IMR-90 (cell line): ENCODE data around the gene RNF112. TPM values are rescaled to one million over a fixed set of nuclear protein-coding genes. Genes with fewer than 3 reads are reported as not detected.
A peak's percentile ranks its signal among the peaks of the same experiment; 100 is the strongest.

Experiments
- ATAC-seq: fragments of 200-7000 bp; cut with Tn5 transposase; 2 replicates; pipeline ENCODE4 v1.9.1; 2020; ENCODE audit warnings: low read depth, mild to moderate bottlenecking, moderate library complexity
- BruUV-seq: library from RNA; stranded (reverse); fragments of 400-500 nt; replicated peaks from 2 replicates; lab custom pipeline; 2021; lab: Mats Ljungman, UMichigan
- CTCF ChIA-PET: fragments of 300-600 bp; formaldehyde crosslinking; extraction: SDS; loops from one replicate; lab custom pipeline; 2021; ENCODE audit warnings: antibody characterized with exemption; lab: Yijun Ruan, JAX
- POLR2A ChIA-PET: fragments of 300-600 bp; sonication (Branson Sonifier 250); formaldehyde crosslinking; loops from one replicate; lab custom pipeline; 2022; ENCODE audit warnings: antibody characterized with exemption; ENCODE audit not compliant: unreplicated experiment; lab: Charles Lee
- DNase-seq: peaks from one replicate; pipeline ENCODE4 v3.0.0; 2013
- H2AFZ ChIP-seq: replicated peaks from 2 replicates; pipeline ENCODE3; 2013; ENCODE audit warnings: low read length, mild to moderate bottlenecking; ENCODE audit not compliant: poor library complexity
- H2AK5ac ChIP-seq: 2 replicates; pipeline ENCODE4 v1.6.1; 2013; ENCODE audit warnings: low read depth, low read length, inconsistent platforms
- H2AK9ac ChIP-seq: replicated peaks from 2 replicates; pipeline ENCODE3; 2013; ENCODE audit warnings: mild to moderate bottlenecking, low read depth, low read length, moderate library complexity; ENCODE audit not compliant: poor library complexity
- H2BK120ac ChIP-seq: 2 replicates; pipeline ENCODE4 v1.6.1; 2013; ENCODE audit warnings: low read depth, low read length, inconsistent platforms
- H2BK15ac ChIP-seq: 3 replicates; pipeline ENCODE4 v1.6.1; 2013; ENCODE audit warnings: low read depth, low read length, inconsistent platforms
- H2BK20ac ChIP-seq: 2 replicates; pipeline ENCODE4 v1.6.1; 2013; ENCODE audit warnings: low read depth, mild to moderate bottlenecking, inconsistent platforms, low read length, moderate library complexity
- H2BK5ac ChIP-seq: 2 replicates; pipeline ENCODE4 v1.6.1; 2013; ENCODE audit warnings: mild to moderate bottlenecking, low read depth, low read length, inconsistent platforms; ENCODE audit not compliant: poor library complexity, severe bottlenecking
- H3K14ac ChIP-seq: replicated peaks from 2 replicates; pipeline ENCODE4 v1.6.1; 2013; ENCODE audit warnings: low read depth, low read length, inconsistent platforms
- H3K18ac ChIP-seq: 2 replicates; pipeline ENCODE4 v1.6.1; 2013; ENCODE audit warnings: low read depth, low read length, control low read depth
- H3K23ac ChIP-seq: 2 replicates; pipeline ENCODE4 v1.6.1; 2013; ENCODE audit warnings: low read depth, low read length, inconsistent platforms
- H3K27ac ChIP-seq: 2 replicates; pipeline ENCODE4 v1.5.1; 2013; ENCODE audit warnings: mild to moderate bottlenecking, control low read depth, low read length; ENCODE audit not compliant: insufficient read depth
- H3K27me3 ChIP-seq: 2 replicates; pipeline ENCODE4 v1.6.1; 2013; ENCODE audit warnings: low read length; ENCODE audit not compliant: control insufficient read depth, insufficient read depth
- H3K36me3 ChIP-seq: 2 replicates; pipeline ENCODE4 v1.6.1; 2013; ENCODE audit warnings: low read length, mixed read lengths; ENCODE audit not compliant: control insufficient read depth, insufficient read depth
- H3K4ac ChIP-seq: 2 replicates; pipeline ENCODE4 v1.6.1; 2013; ENCODE audit warnings: low read depth, low read length, inconsistent platforms
- H3K4me1 ChIP-seq: 2 replicates; pipeline ENCODE4 v1.6.1; 2013; ENCODE audit warnings: low read length, mixed read lengths; ENCODE audit not compliant: control insufficient read depth, insufficient read depth
- H3K4me2 ChIP-seq: 2 replicates; pipeline ENCODE4 v1.6.1; 2013; ENCODE audit warnings: low read depth, mild to moderate bottlenecking, control low read depth, low read length, moderate library complexity
- H3K4me3 ChIP-seq: 2 replicates; pipeline ENCODE4 v1.5.1; 2013; ENCODE audit warnings: low read depth, mild to moderate bottlenecking, control low read depth, low read length, moderate library complexity; ENCODE audit not compliant: insufficient read depth
- H3K56ac ChIP-seq: 2 replicates; pipeline ENCODE4 v1.6.1; 2013; ENCODE audit warnings: low read length, inconsistent platforms; ENCODE audit not compliant: insufficient read depth; ENCODE audit errors: extremely low read depth
- H3K79me1 ChIP-seq, 2 experiments: 2 replicates each; pipeline ENCODE4 v1.6.1; 2013; ENCODE audit warnings: low read length in 2 of 2, inconsistent platforms in 1 of 2, low read depth in 1 of 2
- H3K9ac ChIP-seq: 2 replicates; pipeline ENCODE4 v1.6.1; 2013; ENCODE audit warnings: low read depth, low read length, control low read depth
- H3K9me1 ChIP-seq: 2 replicates; pipeline ENCODE4 v1.6.1; 2013; ENCODE audit warnings: low read length, inconsistent platforms; ENCODE audit not compliant: insufficient read depth
- H3K9me3 ChIP-seq: 2 replicates; pipeline ENCODE4 v1.6.1; 2013; ENCODE audit warnings: low read length; ENCODE audit not compliant: control insufficient read depth, insufficient read depth
- H4K20me1 ChIP-seq: 2 replicates; pipeline ENCODE4 v1.6.1; 2013; ENCODE audit warnings: low read length, inconsistent platforms; ENCODE audit not compliant: insufficient read depth
- H4K5ac ChIP-seq: 2 replicates; pipeline ENCODE4 v1.6.1; 2013; ENCODE audit warnings: mild to moderate bottlenecking, low read depth, low read length, control low read depth
- H4K8ac ChIP-seq, 2 experiments: 2 replicates each; pipeline ENCODE4 v1.6.1; 2013; ENCODE audit warnings: low read depth in 2 of 2, low read length in 2 of 2, control low read depth in 1 of 2, inconsistent platforms in 1 of 2
- H4K91ac ChIP-seq: 2 replicates; pipeline ENCODE4 v1.6.1; 2013; ENCODE audit warnings: low read depth, low read length, inconsistent platforms; ENCODE audit not compliant: insufficient read depth
- CEBPB ChIP-seq: IDR thresholded peaks from 2 replicates; pipeline ENCODE4 v1.6.1; 2012; ENCODE audit warnings: low read depth, low read length, improper control_type of control experiment
- ELK1 ChIP-seq: fragments of 150-350 bp; IDR thresholded peaks from 2 replicates; pipeline ENCODE4 v1.6.1; 2016; ENCODE audit warnings: low read depth, mild to moderate bottlenecking, low read length, moderate library complexity, borderline replicate concordance
- FOS ChIP-seq: fragments of 150-350 bp; IDR thresholded peaks from 2 replicates; pipeline ENCODE4 v1.6.1; 2016; ENCODE audit warnings: low read depth, low read length
- MAZ ChIP-seq: IDR thresholded peaks from 2 replicates; pipeline ENCODE4 v1.6.1; 2012; ENCODE audit warnings: low read depth, mild to moderate bottlenecking, low read length, improper control_type of control experiment, moderate library complexity, borderline replicate concordance
- MXI1 ChIP-seq: IDR thresholded peaks from 2 replicates; pipeline ENCODE4 v1.6.1; 2012; ENCODE audit warnings: low read depth, mild to moderate bottlenecking, low read length, moderate library complexity, borderline replicate concordance
- RAD21 ChIP-seq: IDR thresholded peaks from 2 replicates; pipeline ENCODE4 v1.6.1; 2012; ENCODE audit warnings: low read length, improper control_type of control experiment
- RCOR1 ChIP-seq: IDR thresholded peaks from 2 replicates; pipeline ENCODE4 v1.6.1; 2012; ENCODE audit warnings: mild to moderate bottlenecking, low read length, improper control_type of control experiment; ENCODE audit not compliant: insufficient replicate concordance
- WGBS, 2 experiments: methylation state at CpG; one replicate each; pipeline versions ENCODE4 v1.1.5 to v1.1.7; 2013; ENCODE audit warnings: missing lambda C conversion rate in 2 of 2; ENCODE audit not compliant: insufficient read length in 1 of 2; ENCODE audit errors: extremely low coverage in 2 of 2; 5-methylcytosine and 5-hydroxymethylcytosine counted together
- dilution Hi-C: fragments of 300-500 bp; cut with HindIII; formaldehyde crosslinking; loops from one replicate; pipeline ENCODE4 v1.14.3; 2018; ENCODE audit warnings: low sequenced_read_pairs; ENCODE audit not compliant: unreplicated experiment
- in situ Hi-C: fragments of 300-500 bp; cut with MboI; formaldehyde crosslinking; loops from 3 replicates; pipeline ENCODE4 v1.14.3; 2019; ENCODE audit warnings: low sequenced_read_pairs, inconsistent platforms, mixed read lengths
- intact Hi-C: fragments of 100-400 bp; cut with micrococcal nuclease; formaldehyde crosslinking; loops from 2 replicates; pipeline ENCODE4 v1.10.0; 2022
- polyA plus RNA-seq, 3 experiments: library from polyadenylated mRNA; depleted of rRNA; stranded (reverse); fragments of >200 nt; gene quantifications; 2 replicates each; pipeline ENCODE4 v1.2.3, GENCODE V29; 2012; ENCODE audit warnings: low replicate concordance in 1 of 3
- total RNA-seq: library from RNA; depleted of rRNA; stranded (reverse); fragments of >200 nt; gene quantifications from 2 replicates; pipeline ENCODE4 v1.2.3, GENCODE V29; 2012
- TF ChIP-seq, protein P1 (sequence below): fragments of 150-350 bp; IDR thresholded peaks from 2 replicates; pipeline ENCODE4 v1.6.1; 2017; ENCODE audit warnings: mild to moderate bottlenecking, antibody characterized with exemption, low read length, low read depth
- TF ChIP-seq, protein P2 (sequence below): conservative IDR thresholded peaks from 2 replicates; pipeline ENCODE4 v1.5.1; 2012; ENCODE audit warnings: mild to moderate bottlenecking, low read depth, low read length, improper control_type of control experiment

RNF112 gene
- total and polyA plus RNA-seq, 2 of the 4 experiments (the other 2 are of a cell fraction): 2.5 to 5.7 TPM

DNA sequence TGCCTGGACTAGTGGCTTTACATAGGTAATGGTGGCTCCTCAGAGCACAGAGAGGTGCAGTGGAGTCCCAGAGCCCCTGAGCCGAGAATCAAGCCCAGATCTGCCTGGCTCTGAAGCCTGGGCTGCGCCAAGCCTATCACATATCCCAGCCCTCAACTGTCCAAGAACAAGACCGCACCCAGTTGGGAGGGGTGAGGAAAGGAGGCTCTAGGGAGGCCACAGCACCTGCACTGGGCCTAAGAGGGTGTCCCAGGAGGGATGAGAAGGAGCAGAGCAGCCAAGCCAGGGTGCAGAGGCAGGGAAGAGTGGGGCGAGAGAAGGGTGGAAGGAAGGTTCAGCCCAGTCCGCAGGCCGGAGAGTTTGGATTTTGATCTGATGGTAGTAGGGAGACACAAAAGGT, 941 bp upstream of the RNF112 start:
- Histone ChIP-seq H2AFZ (peak overlapping the region; percentile 77), H2BK120ac (peak overlapping the region; percentile 29), H2BK5ac (no peak overlapping the region), H3K4me3 (no peak overlapping the region), H3K18ac (no peak overlapping the region), H3K79me1 (no peaks in the 10 kb centered on the region), H3K23ac (no peak overlapping the region), H4K20me1 (no peaks in the 10 kb centered on the region), H3K14ac (no peak overlapping the region), H2BK20ac (no peak overlapping the region), H3K4me2 (no peak overlapping the region), H3K56ac (no peak overlapping the region), H2AK9ac (peak overlapping the region; percentile 85), H2AK5ac (peak overlapping the region; percentile 37), H3K9ac (no peak overlapping the region), H3K36me3 (no peaks in the 10 kb centered on the region), H4K91ac (peak overlapping the region; percentile 33; the same call in 1 of the 2 replicates), H3K4ac (peak overlapping the region; percentile 17; the same call in 1 of the 2 replicates), H2BK15ac (no peak overlapping the region), H4K5ac (no peak overlapping the region), H3K27ac (no peak overlapping the region), H3K9me1 (peaks cover 11% of the 10 kb centered on the region), H3K27me3 (no peaks in the 10 kb centered on the region), H4K8ac (0 out of 4 replicates have a peak overlapping the region, but pooled peaks of 1 of the 2 experiments have one; percentile 10), H3K9me3 (no peaks in the 10 kb centered on the region), H3K4me1 (peaks cover 11% of the 10 kb centered on the region; the same call in 1 of the 2 replicates)
- TF ChIP-seq FOS (no peak), RCOR1 (no peak), ELK1 (no peak), CEBPB (no peak), RAD21 (no peak), MXI1 (no peak), MAZ (no peak)
- TF ChIP-seq, protein P1, sequence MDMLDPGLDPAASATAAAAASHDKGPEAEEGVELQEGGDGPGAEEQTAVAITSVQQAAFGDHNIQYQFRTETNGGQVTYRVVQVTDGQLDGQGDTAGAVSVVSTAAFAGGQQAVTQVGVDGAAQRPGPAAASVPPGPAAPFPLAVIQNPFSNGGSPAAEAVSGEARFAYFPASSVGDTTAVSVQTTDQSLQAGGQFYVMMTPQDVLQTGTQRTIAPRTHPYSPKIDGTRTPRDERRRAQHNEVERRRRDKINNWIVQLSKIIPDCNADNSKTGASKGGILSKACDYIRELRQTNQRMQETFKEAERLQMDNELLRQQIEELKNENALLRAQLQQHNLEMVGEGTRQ: no peak
- TF ChIP-seq, protein P2, sequence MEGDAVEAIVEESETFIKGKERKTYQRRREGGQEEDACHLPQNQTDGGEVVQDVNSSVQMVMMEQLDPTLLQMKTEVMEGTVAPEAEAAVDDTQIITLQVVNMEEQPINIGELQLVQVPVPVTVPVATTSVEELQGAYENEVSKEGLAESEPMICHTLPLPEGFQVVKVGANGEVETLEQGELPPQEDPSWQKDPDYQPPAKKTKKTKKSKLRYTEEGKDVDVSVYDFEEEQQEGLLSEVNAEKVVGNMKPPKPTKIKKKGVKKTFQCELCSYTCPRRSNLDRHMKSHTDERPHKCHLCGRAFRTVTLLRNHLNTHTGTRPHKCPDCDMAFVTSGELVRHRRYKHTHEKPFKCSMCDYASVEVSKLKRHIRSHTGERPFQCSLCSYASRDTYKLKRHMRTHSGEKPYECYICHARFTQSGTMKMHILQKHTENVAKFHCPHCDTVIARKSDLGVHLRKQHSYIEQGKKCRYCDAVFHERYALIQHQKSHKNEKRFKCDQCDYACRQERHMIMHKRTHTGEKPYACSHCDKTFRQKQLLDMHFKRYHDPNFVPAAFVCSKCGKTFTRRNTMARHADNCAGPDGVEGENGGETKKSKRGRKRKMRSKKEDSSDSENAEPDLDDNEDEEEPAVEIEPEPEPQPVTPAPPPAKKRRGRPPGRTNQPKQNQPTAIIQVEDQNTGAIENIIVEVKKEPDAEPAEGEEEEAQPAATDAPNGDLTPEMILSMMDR: no peak
- ChIA-PET CTCF (interaction anchor here (0.7 to 2.5 kb wide), 2 partner anchors 10 to 47 kb away, joined by 3 to 12 read pairs; partner anchors contain the start of gene B9D1), POLR2A (interaction anchor here (0.6 kb wide), 2 partner anchors 23 to 32 kb away, joined by 4 to 7 read pairs; partner anchors contain the start of gene MFAP4)
- WGBS, 2 experiments: 89% methylated on average over 3 of the region's 6 CpGs; no CpG with 5 or more reads in 1 of the 2 experiments
- in situ Hi-C loops: no loop called here
- intact Hi-C loops: no loop called here
- BruUV-seq: no TSS peak
- no peak for ATAC-seq
- dilution Hi-C loops: no loop called here
- DNase-seq: no peak
